Osteocyte (in vitro differentiated cells): ENCODE results near the gene PAPSS2. TPM values are rescaled to one million over a fixed set of nuclear protein-coding genes. Genes with fewer than 3 reads are reported as not detected.
"Not testable (repeated sequence)": the region's sequence is repeated elsewhere in the genome, so short reads cannot be mapped to it uniquely, and the experiment has no call there.

Source experiments
- DNase-seq: peaks from one replicate; pipeline ENCODE4 v3.0.0; 2021; ENCODE audit warnings: mixed read lengths; ENCODE audit not compliant: unreplicated experiment; ENCODE audit errors: extremely low spot score
- H3K27ac Mint-ChIP-seq: one replicate; pipeline ENCODE4 v1.8.0; 2021; ENCODE audit warnings: mild to moderate bottlenecking, mixed read lengths; ENCODE audit not compliant: unreplicated experiment
- H3K27me3 Mint-ChIP-seq: one replicate; pipeline ENCODE4 v1.8.0; 2021; ENCODE audit warnings: mixed read lengths; ENCODE audit not compliant: unreplicated experiment
- H3K36me3 Mint-ChIP-seq: one replicate; pipeline ENCODE4 v1.8.0; 2021; ENCODE audit warnings: mixed read lengths; ENCODE audit not compliant: unreplicated experiment
- H3K4me1 Mint-ChIP-seq: one replicate; pipeline ENCODE4 v1.8.0; 2021; ENCODE audit warnings: mixed read lengths; ENCODE audit not compliant: unreplicated experiment
- H3K4me3 Mint-ChIP-seq: one replicate; pipeline ENCODE4 v1.8.0; 2021; ENCODE audit warnings: mild to moderate bottlenecking, moderate library complexity, mixed read lengths; ENCODE audit not compliant: unreplicated experiment
- H3K9me3 Mint-ChIP-seq: one replicate; pipeline ENCODE4 v1.8.0; 2021; ENCODE audit warnings: mixed read lengths; ENCODE audit not compliant: unreplicated experiment
- total RNA-seq: library from RNA; stranded (reverse); gene quantifications from 2 replicates; pipeline ENCODE4 v1.2.1, GENCODE V29; 2021
- TF ChIP-seq, protein P1 (sequence below): fragments of 200-600 bp; sonication (generic); IDR thresholded peaks from 2 replicates; pipeline ENCODE4 v1.5.0; 2021; ENCODE audit warnings: antibody characterized with exemption, mild to moderate bottlenecking, moderate library complexity

The PAPSS2 gene
- total RNA-seq, 1 donor from 2014 or later: 18.5 TPM

DNA sequence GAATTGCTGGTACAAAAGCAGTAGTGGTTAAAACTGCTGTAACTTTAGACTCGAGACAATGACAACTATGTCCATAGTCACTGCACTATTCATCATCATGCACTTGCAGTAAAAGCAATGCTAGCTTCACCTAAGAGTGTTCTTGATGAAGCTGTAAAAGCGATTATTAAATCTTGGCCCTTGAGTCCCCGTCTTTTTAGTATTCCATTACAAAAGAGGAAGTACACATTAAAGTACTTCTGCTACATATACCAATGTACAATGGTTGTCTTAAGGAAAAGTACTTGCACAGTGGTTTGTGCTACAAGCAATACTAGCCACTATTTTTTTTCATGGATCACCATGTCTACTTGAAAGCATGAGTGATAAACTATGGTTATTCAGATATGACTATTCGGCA is 80.0 kb downstream of the PAPSS2 start:
- H3K27ac Mint-ChIP-seq: no peak overlapping the region
- H3K4me3 Mint-ChIP-seq: no peak overlapping the region
- no peaks in the 10 kb centered on the region for H3K9me3 Mint-ChIP-seq
- no peaks in the 10 kb centered on the region for H3K27me3 Mint-ChIP-seq
- H3K36me3 Mint-ChIP-seq: peaks cover 7% of the 10 kb centered on the region
- TF ChIP-seq, protein P1, sequence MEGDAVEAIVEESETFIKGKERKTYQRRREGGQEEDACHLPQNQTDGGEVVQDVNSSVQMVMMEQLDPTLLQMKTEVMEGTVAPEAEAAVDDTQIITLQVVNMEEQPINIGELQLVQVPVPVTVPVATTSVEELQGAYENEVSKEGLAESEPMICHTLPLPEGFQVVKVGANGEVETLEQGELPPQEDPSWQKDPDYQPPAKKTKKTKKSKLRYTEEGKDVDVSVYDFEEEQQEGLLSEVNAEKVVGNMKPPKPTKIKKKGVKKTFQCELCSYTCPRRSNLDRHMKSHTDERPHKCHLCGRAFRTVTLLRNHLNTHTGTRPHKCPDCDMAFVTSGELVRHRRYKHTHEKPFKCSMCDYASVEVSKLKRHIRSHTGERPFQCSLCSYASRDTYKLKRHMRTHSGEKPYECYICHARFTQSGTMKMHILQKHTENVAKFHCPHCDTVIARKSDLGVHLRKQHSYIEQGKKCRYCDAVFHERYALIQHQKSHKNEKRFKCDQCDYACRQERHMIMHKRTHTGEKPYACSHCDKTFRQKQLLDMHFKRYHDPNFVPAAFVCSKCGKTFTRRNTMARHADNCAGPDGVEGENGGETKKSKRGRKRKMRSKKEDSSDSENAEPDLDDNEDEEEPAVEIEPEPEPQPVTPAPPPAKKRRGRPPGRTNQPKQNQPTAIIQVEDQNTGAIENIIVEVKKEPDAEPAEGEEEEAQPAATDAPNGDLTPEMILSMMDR: no peak
- DNase-seq: no peak
- H3K4me1 Mint-ChIP-seq: peaks cover 10% of the 10 kb centered on the region

DNA sequence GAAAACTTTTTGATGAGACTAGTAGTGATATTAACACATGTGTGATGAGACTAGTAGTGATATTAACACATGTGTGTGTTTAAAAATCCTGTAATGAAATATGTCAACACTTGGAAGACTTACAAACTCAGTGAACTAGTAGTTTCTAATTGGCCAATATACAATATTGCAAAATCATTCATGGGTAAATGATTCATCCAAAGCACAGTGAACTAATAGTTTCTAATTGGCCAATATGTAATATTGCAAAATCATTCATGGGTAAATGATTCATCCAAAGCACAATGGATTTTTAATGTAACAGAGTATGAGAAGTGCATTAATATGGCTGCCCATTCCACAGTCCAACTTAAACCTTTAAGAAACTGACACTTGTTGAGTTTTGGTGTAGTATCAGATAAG is 80.6 kb downstream of the PAPSS2 start:
- peaks cover 8% of the 10 kb centered on the region for H3K36me3 Mint-ChIP-seq
- H3K9me3 Mint-ChIP-seq: no peaks in the 10 kb centered on the region
- DNase-seq: no peak
- H3K4me3 Mint-ChIP-seq: no peak overlapping the region
- no peak overlapping the region for H3K27ac Mint-ChIP-seq
- peaks cover 5% of the 10 kb centered on the region for H3K4me1 Mint-ChIP-seq
- H3K27me3 Mint-ChIP-seq: no peaks in the 10 kb centered on the region
- TF ChIP-seq, protein P1: no peak

DNA sequence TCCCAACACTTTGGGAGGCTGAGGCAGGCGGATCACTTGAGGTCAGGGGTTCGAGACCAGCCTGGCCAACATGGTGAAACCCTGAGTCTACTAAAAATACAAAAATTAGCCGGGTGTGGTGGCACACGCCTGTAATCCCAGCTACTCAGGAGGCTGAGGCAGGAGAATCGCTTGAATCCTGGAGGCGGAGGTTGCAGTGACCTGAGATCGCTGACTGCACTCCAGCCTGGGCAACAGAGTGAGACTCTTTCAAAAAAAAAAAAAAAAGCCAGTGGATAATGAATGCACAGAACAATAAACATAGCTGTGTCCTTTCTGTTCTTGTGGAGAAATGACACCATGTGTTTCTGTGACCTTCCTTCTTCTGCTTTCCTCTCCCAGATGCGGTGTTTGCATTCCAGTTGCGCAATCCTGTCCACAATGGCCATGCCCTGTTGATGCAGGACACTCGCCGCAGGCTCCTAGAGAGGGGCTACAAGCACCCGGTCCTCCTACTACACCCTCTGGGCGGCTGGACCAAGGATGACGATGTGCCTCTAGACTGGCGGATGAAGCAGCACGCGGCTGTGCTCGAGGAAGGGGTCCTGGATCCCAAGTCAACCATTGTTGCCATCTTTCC is 83.4 kb downstream of the PAPSS2 start:
- not testable (repeated sequence) for H3K4me1 Mint-ChIP-seq, H3K27me3 Mint-ChIP-seq, H3K9me3 Mint-ChIP-seq, DNase-seq, H3K4me3 Mint-ChIP-seq, H3K27ac Mint-ChIP-seq
- H3K36me3 Mint-ChIP-seq: peaks cover 11% of the 10 kb centered on the region

DNA sequence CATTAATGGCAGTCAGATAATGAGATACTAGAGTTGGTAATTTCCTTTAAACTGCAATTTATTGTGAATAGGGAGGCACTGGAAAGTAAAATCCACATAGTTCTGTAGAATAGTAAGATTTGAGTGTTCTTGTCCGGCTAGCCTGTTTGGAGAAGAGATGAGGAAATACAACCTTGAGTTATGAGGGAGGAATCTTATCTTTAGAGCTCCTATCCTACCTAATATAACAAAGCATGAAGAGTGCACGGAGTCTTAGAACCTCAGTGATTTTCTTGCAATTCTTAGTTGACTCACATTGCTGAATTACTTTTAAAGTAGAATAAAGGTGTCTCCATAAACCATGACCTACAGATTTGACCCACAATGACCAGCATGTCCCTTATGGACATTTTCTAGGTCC is 84.9 kb downstream of the PAPSS2 start:
- no peak overlapping the region for H3K27ac Mint-ChIP-seq
- TF ChIP-seq, protein P1: no peak
- no peaks in the 10 kb centered on the region for H3K27me3 Mint-ChIP-seq
- H3K4me1 Mint-ChIP-seq: peaks cover 6% of the 10 kb centered on the region
- H3K4me3 Mint-ChIP-seq: no peak overlapping the region
- no peak for DNase-seq
- peaks cover 3% of the 10 kb centered on the region for H3K9me3 Mint-ChIP-seq
- peaks cover 14% of the 10 kb centered on the region for H3K36me3 Mint-ChIP-seq

GRCh38 chr10:87746911-87747310 is 87.2 kb downstream of the PAPSS2 start:
- Mint-ChIP-seq H3K4me3 (no peak overlapping the region), H3K9me3 (peaks cover 3% of the 10 kb centered on the region), H3K27ac (no peak overlapping the region), H3K4me1 (peaks cover 7% of the 10 kb centered on the region), H3K36me3 (peaks cover 12% of the 10 kb centered on the region), H3K27me3 (no peaks in the 10 kb centered on the region)
- TF ChIP-seq, protein P1: no peak
- no peak for DNase-seq

GRCh38 chr10:87748244-87748643 is 88.6 kb downstream of the PAPSS2 start:
- peaks cover 12% of the 10 kb centered on the region for H3K36me3 Mint-ChIP-seq

More at GRCh38 chr10:87748244-87748643, 88.6 kb downstream of the PAPSS2 start:
- H3K27me3 Mint-ChIP-seq, H3K4me3 Mint-ChIP-seq, DNase-seq, H3K4me1 Mint-ChIP-seq, H3K27ac Mint-ChIP-seq, H3K9me3 Mint-ChIP-seq: not testable (repeated sequence)
